Measurements from ENCODE around the gene TUBA1C. TPM values are rescaled to one million over a fixed set of nuclear protein-coding genes. Genes with fewer than 3 reads are reported as not detected.
"Not testable (repeated sequence)": the region's sequence is repeated elsewhere in the genome, so short reads cannot be mapped to it uniquely, and the experiment has no call there.

Gene TUBA1C
- polyA plus RNA-seq, 4 donors = 268 to 556 (median 393) TPM

- 88 to 98% (median 93%) methylated on average over 4 of the region's 4 CpGs for WGBS, 3 donors
- FAIRE-seq (no peak), DNase-seq (no peak)
- Histone ChIP-seq H3K27me3 (ENCODE audit: control insufficient read depth in 3 of 3, insufficient read depth in 3 of 3, low read length in 3 of 3) (no peaks in the 10 kb centered on the region), H3K36me3 (ENCODE audit: control insufficient read depth in 3 of 3, insufficient read depth in 2 of 3, low read depth in 1 of 3, low read length in 3 of 3) (no peaks in the 10 kb centered on the region), H3K4me1 (ENCODE audit: control insufficient read depth in 3 of 3, insufficient read depth in 2 of 3, low read depth in 1 of 3, low read length in 2 of 3) (no peaks in the 10 kb centered on the region), H3K27ac (ENCODE audit: low read depth in 1 of 3, low read length in 2 of 3) (no peak overlapping the region), H3K9me3 (ENCODE audit: control insufficient read depth in 2 of 2, insufficient read depth in 1 of 2, low read depth in 1 of 2, low read length in 1 of 2) (no peaks in the 10 kb centered on the region), H3K4me3 (ENCODE audit: low read depth in 1 of 3, low read length in 3 of 3) (no peak overlapping the region)
These were observed 5.4 kb upstream of the TUBA1C start for GRCh38 chr12:49259452-49259851.

- H3K9me3 ChIP-seq (ENCODE audit: control insufficient read depth in 2 of 2, insufficient read depth in 1 of 2, low read depth in 1 of 2, low read length in 1 of 2) = no peaks in the 10 kb centered on the region
- no peaks in the 10 kb centered on the region for H3K4me1 ChIP-seq (ENCODE audit: control insufficient read depth in 3 of 3, insufficient read depth in 2 of 3, low read depth in 1 of 3, low read length in 2 of 3)
- H3K36me3 ChIP-seq (ENCODE audit: control insufficient read depth in 3 of 3, insufficient read depth in 2 of 3, low read depth in 1 of 3, low read length in 3 of 3) = no peaks in the 10 kb centered on the region
- no peak overlapping the region for H3K4me3 ChIP-seq (ENCODE audit: low read depth in 1 of 3, low read length in 3 of 3)
- 52 to 81% (median 77%) methylated on average over 3 of the region's 3 CpGs for WGBS, 3 donors
- DNase-seq = no peak
- FAIRE-seq = no peak
- no peak overlapping the region for H3K27ac ChIP-seq (ENCODE audit: low read depth in 1 of 3, low read length in 2 of 3)
- H3K27me3 ChIP-seq (ENCODE audit: control insufficient read depth in 3 of 3, insufficient read depth in 3 of 3, low read length in 3 of 3) = no peaks in the 10 kb centered on the region
These were observed 4.7 kb upstream of the TUBA1C start for GRCh38 chr12:49260166-49260565.

GRCh38 chr12:49260571-49261363 is 4.1 kb upstream of the TUBA1C start:
- no peak overlapping the region for H3K27ac ChIP-seq (ENCODE audit: low read depth in 1 of 3, low read length in 2 of 3)
- peaks cover 0 to under 1% of the 10 kb centered on the region in 2 donors for H3K9me3 ChIP-seq (ENCODE audit: control insufficient read depth in 2 of 2, insufficient read depth in 1 of 2, low read depth in 1 of 2, low read length in 1 of 2)
- no peaks in the 10 kb centered on the region for H3K4me1 ChIP-seq (ENCODE audit: control insufficient read depth in 3 of 3, insufficient read depth in 2 of 3, low read depth in 1 of 3, low read length in 2 of 3)
- H3K4me3 ChIP-seq (ENCODE audit: low read depth in 1 of 3, low read length in 3 of 3) = no peak overlapping the region
- no peaks in the 10 kb centered on the region for H3K27me3 ChIP-seq (ENCODE audit: control insufficient read depth in 3 of 3, insufficient read depth in 3 of 3, low read length in 3 of 3)
- H3K36me3 ChIP-seq (ENCODE audit: control insufficient read depth in 3 of 3, insufficient read depth in 2 of 3, low read depth in 1 of 3, low read length in 3 of 3) = no peaks in the 10 kb centered on the region
- no peak for DNase-seq
- WGBS, 3 donors = 87 to 95% (median 94%) methylated on average over 11 of the region's 11 CpGs
- FAIRE-seq = no peak

- DNase-seq (no peak), FAIRE-seq (no peak)
- Histone ChIP-seq H3K4me3 (ENCODE audit: low read depth in 1 of 3, low read length in 3 of 3) (no peak overlapping the region), H3K36me3 (ENCODE audit: control insufficient read depth in 3 of 3, insufficient read depth in 2 of 3, low read depth in 1 of 3, low read length in 3 of 3) (peaks cover 0 to 5% (median 0%) of the 10 kb centered on the region in 3 donors), H3K27ac (ENCODE audit: low read depth in 1 of 3, low read length in 2 of 3) (no peak overlapping the region), H3K4me1 (ENCODE audit: control insufficient read depth in 3 of 3, insufficient read depth in 2 of 3, low read depth in 1 of 3, low read length in 2 of 3) (peaks cover 0 to 3% (median under 1%) of the 10 kb centered on the region in 3 donors), H3K9me3 (ENCODE audit: control insufficient read depth in 2 of 2, insufficient read depth in 1 of 2, low read depth in 1 of 2, low read length in 1 of 2) (peaks cover 0 to 9% of the 10 kb centered on the region in 2 donors), H3K27me3 (ENCODE audit: control insufficient read depth in 3 of 3, insufficient read depth in 3 of 3, low read length in 3 of 3) (no peaks in the 10 kb centered on the region)
- 95 to 96% (median 96%) methylated on average over 2 of the region's 2 CpGs for WGBS, 3 donors
These were observed 3.2 kb upstream of the TUBA1C start for GRCh38 chr12:49261721-49262120.

- peaks cover 0 to 14% (median 0%) of the 10 kb centered on the region in 3 donors for H3K36me3 ChIP-seq (ENCODE audit: control insufficient read depth in 3 of 3, insufficient read depth in 2 of 3, low read depth in 1 of 3, low read length in 3 of 3)
- 90 to 92% (median 90%) methylated on average over 5 of the region's 5 CpGs for WGBS, 3 donors
- H3K9me3 ChIP-seq (ENCODE audit: control insufficient read depth in 2 of 2, insufficient read depth in 1 of 2, low read depth in 1 of 2, low read length in 1 of 2) = peaks cover 0 to 13% of the 10 kb centered on the region in 2 donors
- no peak overlapping the region for H3K4me3 ChIP-seq (ENCODE audit: low read depth in 1 of 3, low read length in 3 of 3)
- DNase-seq (no peak), FAIRE-seq (no peak)
- no peak overlapping the region for H3K27ac ChIP-seq (ENCODE audit: low read depth in 1 of 3, low read length in 2 of 3)
- peaks cover 2 to 16% (median 5%) of the 10 kb centered on the region in 3 donors for H3K4me1 ChIP-seq (ENCODE audit: control insufficient read depth in 3 of 3, insufficient read depth in 2 of 3, low read depth in 1 of 3, low read length in 2 of 3)
- no peaks in the 10 kb centered on the region for H3K27me3 ChIP-seq (ENCODE audit: control insufficient read depth in 3 of 3, insufficient read depth in 3 of 3, low read length in 3 of 3)
These were observed 1.5 kb upstream of the TUBA1C start for GRCh38 chr12:49263400-49263763.

- DNase-seq (peak in 1 of 2 donors; percentile 84), FAIRE-seq (no peak)
- Histone ChIP-seq H3K4me1 (ENCODE audit: control insufficient read depth in 3 of 3, insufficient read depth in 2 of 3, low read depth in 1 of 3, low read length in 2 of 3) (peaks cover 2 to 16% (median 5%) of the 10 kb centered on the region in 3 donors), H3K9me3 (ENCODE audit: control insufficient read depth in 2 of 2, insufficient read depth in 1 of 2, low read depth in 1 of 2, low read length in 1 of 2) (peaks cover 0 to 13% of the 10 kb centered on the region in 2 donors), H3K36me3 (ENCODE audit: control insufficient read depth in 3 of 3, insufficient read depth in 2 of 3, low read depth in 1 of 3, low read length in 3 of 3) (peaks cover 0 to 20% (median 0%) of the 10 kb centered on the region in 3 donors), H3K27ac (ENCODE audit: low read depth in 1 of 3, low read length in 2 of 3) (peak overlapping the region; percentile 84 to 98 (median 86)), H3K27me3 (ENCODE audit: control insufficient read depth in 3 of 3, insufficient read depth in 3 of 3, low read length in 3 of 3) (no peaks in the 10 kb centered on the region), H3K4me3 (ENCODE audit: low read depth in 1 of 3, low read length in 3 of 3) (peak overlapping the region; percentile 75 to 89 (median 82))
- WGBS, 3 donors = 0 to 2% (median 1%) methylated on average over 21 to 35 of the region's 35 CpGs
These were observed 413 bp upstream of the TUBA1C start for GRCh38 chr12:49264466-49264872.

- DNase-seq = peak in 1 of 2 donors; percentile 49
- Histone ChIP-seq H3K36me3 (ENCODE audit: control insufficient read depth in 3 of 3, insufficient read depth in 2 of 3, low read depth in 1 of 3, low read length in 3 of 3) (peaks cover 12 to 56% (median 19%) of the 10 kb centered on the region in 3 donors), H3K9me3 (ENCODE audit: control insufficient read depth in 2 of 2, insufficient read depth in 1 of 2, low read depth in 1 of 2, low read length in 1 of 2) (peaks cover 0 to 13% of the 10 kb centered on the region in 2 donors), H3K4me1 (ENCODE audit: control insufficient read depth in 3 of 3, insufficient read depth in 2 of 3, low read depth in 1 of 3, low read length in 2 of 3) (peaks cover 4 to 16% (median 5%) of the 10 kb centered on the region in 3 donors)
- H3K27me3 ChIP-seq (ENCODE audit: control insufficient read depth in 3 of 3, insufficient read depth in 3 of 3, low read length in 3 of 3); H3K27ac ChIP-seq (ENCODE audit: low read depth in 1 of 3, low read length in 2 of 3); FAIRE-seq; H3K4me3 ChIP-seq (ENCODE audit: low read depth in 1 of 3, low read length in 3 of 3): not testable (repeated sequence)
- WGBS, 3 donors = 52 to 71% (median 71%) methylated on average over 4 to 6 of the region's 6 CpGs
These were observed 4.3 kb downstream of the TUBA1C start for GRCh38 chr12:49269191-49269590.

- Histone ChIP-seq H3K9me3 (ENCODE audit: control insufficient read depth in 2 of 2, insufficient read depth in 1 of 2, low read depth in 1 of 2, low read length in 1 of 2) (no peaks in the 10 kb centered on the region), H3K27ac (ENCODE audit: low read depth in 1 of 3, low read length in 2 of 3) (no peak overlapping the region), H3K4me3 (ENCODE audit: low read depth in 1 of 3, low read length in 3 of 3) (no peak overlapping the region), H3K36me3 (ENCODE audit: control insufficient read depth in 3 of 3, insufficient read depth in 2 of 3, low read depth in 1 of 3, low read length in 3 of 3) (peaks cover 12 to 46% (median 19%) of the 10 kb centered on the region in 3 donors), H3K27me3 (ENCODE audit: control insufficient read depth in 3 of 3, insufficient read depth in 3 of 3, low read length in 3 of 3) (no peaks in the 10 kb centered on the region), H3K4me1 (ENCODE audit: control insufficient read depth in 3 of 3, insufficient read depth in 2 of 3, low read depth in 1 of 3, low read length in 2 of 3) (peaks cover 0 to 1% (median 0%) of the 10 kb centered on the region in 3 donors)
- no peak for FAIRE-seq
- WGBS, 3 donors = 93 to 95% (median 93%) methylated on average over 16 of the region's 16 CpGs
- DNase-seq = no peak
These were observed 8.2 kb downstream of the TUBA1C start for GRCh38 chr12:49272790-49273725.

Measured in small intestine (tissue), 7 donors.